CD14-positive monocyte (primary cell): ENCODE results near the gene IDI1. TPM values are rescaled to one million over a fixed set of nuclear protein-coding genes. Genes with fewer than 3 reads are reported as not detected.

ENCODE experiments used
- DNase-seq, 3 donors: peaks; one replicate each; pipeline ENCODE4 v3.0.0-alpha.2; 2011 to 2022
- H2AFZ ChIP-seq: 2 replicates; pipeline ENCODE4 v1.6.0; 2012; ENCODE audit warnings: mild to moderate bottlenecking, low read depth, low read length, inconsistent platforms; ENCODE audit not compliant: insufficient read depth, poor library complexity, severe bottlenecking
- H3K27ac ChIP-seq, 2 donors: 1 replicate in 1 of 2; 2 replicates in 1 of 2; pipeline ENCODE4 v1.5.1; 2012 to 2013; ENCODE audit warnings: low read length in 2 of 2, control low read depth in 1 of 2, inconsistent platforms in 1 of 2, low read depth in 1 of 2, mild to moderate bottlenecking in 1 of 2
- H3K27me3 ChIP-seq, 2 donors: one replicate each; pipeline versions ENCODE4 v1.6.0 to v1.6.1; 2011 to 2013; ENCODE audit warnings: low read length in 2 of 2; ENCODE audit not compliant: control insufficient read depth in 2 of 2, insufficient read depth in 2 of 2
- H3K36me3 ChIP-seq, 2 donors: replicated peaks in 1 of 2; 1 replicate in 1 of 2; 2 replicates in 1 of 2; pipeline versions ENCODE4 v1.5.1 to v1.6.1; 2012 to 2013; ENCODE audit warnings: low read length in 2 of 2, control low read depth in 1 of 2, inconsistent platforms in 1 of 2, mild to moderate bottlenecking in 1 of 2; ENCODE audit not compliant: insufficient read depth in 2 of 2, control insufficient read depth in 1 of 2
- H3K4me1 ChIP-seq, 2 donors: 1 replicate in 1 of 2; 2 replicates in 1 of 2; pipeline versions ENCODE4 v1.5.1 to v1.6.1; 2012 to 2013; ENCODE audit warnings: low read length in 2 of 2, control low read depth in 1 of 2, inconsistent platforms in 1 of 2, mild to moderate bottlenecking in 1 of 2, moderate library complexity in 1 of 2; ENCODE audit not compliant: insufficient read depth in 2 of 2, control insufficient read depth in 1 of 2
- H3K4me2 ChIP-seq: replicated peaks from 2 replicates; pipeline ENCODE3; 2012; ENCODE audit warnings: low read length, moderate library complexity, mild to moderate bottlenecking; ENCODE audit not compliant: poor library complexity, severe bottlenecking; ENCODE audit errors: extremely low read depth
- H3K4me3 ChIP-seq, 3 experiments: fragments of 200-600 bp in 1 of 3; sonication (generic) in 1 of 3; replicated peaks in 1 of 3; 1 replicate in 2 of 3; 2 replicates in 1 of 3; pipeline ENCODE4 v1.5.1; 2011 to 2013; ENCODE audit warnings: low read length in 3 of 3, mild to moderate bottlenecking in 3 of 3, control low read depth in 2 of 3, low read depth in 2 of 3, inconsistent platforms in 1 of 3, moderate library complexity in 1 of 3
- H3K79me2 ChIP-seq: 2 replicates; pipeline ENCODE4 v1.6.0; 2012; ENCODE audit warnings: mild to moderate bottlenecking, control low read depth, inconsistent platforms, low read length, moderate library complexity; ENCODE audit not compliant: insufficient read depth
- H3K9ac ChIP-seq: 2 replicates; pipeline ENCODE4 v1.6.0; 2017; ENCODE audit warnings: low read length, mild to moderate bottlenecking; ENCODE audit not compliant: insufficient read depth, poor library complexity, severe bottlenecking
- H3K9me3 ChIP-seq, 2 donors: replicated peaks in 1 of 2; 1 replicate in 1 of 2; 2 replicates in 1 of 2; pipeline versions ENCODE4 v1.5.1 to v1.6.1; 2012 to 2013; ENCODE audit warnings: low read length in 2 of 2, control low read depth in 1 of 2; ENCODE audit not compliant: control insufficient read depth in 1 of 2, insufficient read depth in 1 of 2
- H4K20me1 ChIP-seq: 2 replicates; pipeline ENCODE4 v1.6.0; 2012; ENCODE audit warnings: mild to moderate bottlenecking, low read length, control low read depth, moderate library complexity; ENCODE audit not compliant: insufficient read depth
- H3K27ac Mint-ChIP-seq, 7 donors: one replicate each; pipeline ENCODE4 v1.8.0; 2020; ENCODE audit warnings: mild to moderate bottlenecking in 7 of 7, mixed read lengths in 7 of 7, moderate library complexity in 6 of 7, inconsistent platforms in 2 of 7
- H3K27me3 Mint-ChIP-seq, 3 donors: one replicate each; pipeline ENCODE4 v1.8.0; 2021 to 2022; ENCODE audit warnings: low read depth in 3 of 3, mild to moderate bottlenecking in 3 of 3, mixed read lengths in 3 of 3, moderate library complexity in 3 of 3, inconsistent platforms in 1 of 3
- H3K36me3 Mint-ChIP-seq, 2 donors: one replicate each; pipeline ENCODE4 v1.8.0; 2020; ENCODE audit warnings: mixed read lengths in 2 of 2, inconsistent platforms in 1 of 2, mild to moderate bottlenecking in 1 of 2
- H3K4me1 Mint-ChIP-seq: one replicate; pipeline ENCODE4 v1.8.0; 2020; ENCODE audit warnings: mild to moderate bottlenecking, mixed read lengths
- H3K4me3 Mint-ChIP-seq, 2 donors: one replicate each; pipeline ENCODE4 v1.8.0; 2020; ENCODE audit warnings: mild to moderate bottlenecking in 2 of 2, mixed read lengths in 2 of 2, moderate library complexity in 1 of 2
- H3K9me3 Mint-ChIP-seq, 7 donors: one replicate each; pipeline ENCODE4 v1.8.0; 2020 to 2022; ENCODE audit warnings: mixed read lengths in 7 of 7, mild to moderate bottlenecking in 6 of 7, moderate library complexity in 6 of 7, inconsistent platforms in 2 of 7
- CTCF ChIP-seq: fragments of 200-600 bp; IDR thresholded peaks from one replicate; pipeline ENCODE4 v1.8.0; 2022; ENCODE audit warnings: antibody characterized with exemption, mild to moderate bottlenecking
- WGBS: methylation state at CpG from one replicate; pipeline ENCODE4 v1.1.5; 2013; ENCODE audit warnings: missing lambda C conversion rate; ENCODE audit not compliant: insufficient coverage; 5-methylcytosine and 5-hydroxymethylcytosine counted together
- intact Hi-C, 2 donors: fragments of 100-400 bp; cut with micrococcal nuclease; formaldehyde crosslinking; loops; one replicate each; pipeline versions ENCODE4 v1.15.0 to v1.15.1; 2023
- polyA plus RNA-seq, 3 donors: library from polyadenylated mRNA; depleted of rRNA in 1 of 3; unstranded in 2 of 3; stranded (reverse) in 1 of 3; fragments of 300-500 nt in 2 of 3; fragments of >200 nt in 1 of 3; fragmentation: Illumina TruSeq in 2 of 3; gene quantifications; 1 replicate in 2 of 3; 2 replicates in 1 of 3; pipeline ENCODE4 v1.2.3, GENCODE V29; 2012 to 2021

The IDI1 gene
- polyA plus RNA-seq, 3 donors: 35.0 to 139 (median 46.9) TPM

GRCh38 chr10:1044146-1044545 is 4.8 kb downstream of the IDI1 start:
- H3K4me3 ChIP-seq: peak overlapping the region; percentile 30 to 94 (median 78)
- Mint-ChIP-seq H3K36me3 (peaks cover 29 to 40% of the 10 kb centered on the region in 2 donors), H3K27ac (peak overlapping the region; percentile 94 to 99 (median 99)), H3K9me3 (no peaks in the 10 kb centered on the region), H3K27me3 (no peaks in the 10 kb centered on the region), H3K4me3 (peak overlapping the region; percentile 86 to 97), H3K4me1 (peaks cover 41% of the 10 kb centered on the region)
- peaks cover 53% of the 10 kb centered on the region for H3K79me2 ChIP-seq
- H3K4me1 ChIP-seq: peaks cover 37 to 56% of the 10 kb centered on the region in 2 donors
- H2AFZ ChIP-seq: peak overlapping the region; percentile 66
- peak overlapping the region; percentile 71 to 86 for H3K27ac ChIP-seq
- WGBS: 85% methylated on average over 4 of the region's 4 CpGs
- no peak overlapping the region for H3K9ac ChIP-seq
- DNase-seq: no peak
- peaks cover 30 to 36% of the 10 kb centered on the region in 2 donors for H3K36me3 ChIP-seq
- intact Hi-C loops: loop anchor here in 1 of 2 donors (5.0 kb wide), 2 partner anchors 52 to 117 kb away; no protein-coding TSS in a partner anchor
- peaks cover 11% of the 10 kb centered on the region for H4K20me1 ChIP-seq
- TF ChIP-seq CTCF: no peak
- H3K4me2 ChIP-seq: peak overlapping the region; percentile 73
- no peaks in the 10 kb centered on the region for H3K27me3 ChIP-seq
- no peaks in the 10 kb centered on the region for H3K9me3 ChIP-seq

GRCh38 chr10:1043532-1043995 is 5.4 kb downstream of the IDI1 start:
- H3K9ac ChIP-seq: peak overlapping the region; percentile 59
- H4K20me1 ChIP-seq: peaks cover 11% of the 10 kb centered on the region
- H3K9me3 ChIP-seq: no peaks in the 10 kb centered on the region
- Mint-ChIP-seq H3K27ac (peak overlapping the region; percentile 94 to 99 (median 99)), H3K4me1 (peaks cover 41% of the 10 kb centered on the region), H3K4me3 (peak overlapping the region; percentile 86 to 97), H3K9me3 (no peaks in the 10 kb centered on the region), H3K36me3 (peaks cover 30 to 40% of the 10 kb centered on the region in 2 donors), H3K27me3 (no peaks in the 10 kb centered on the region)
- H3K4me1 ChIP-seq: peaks cover 37 to 56% of the 10 kb centered on the region in 2 donors
- intact Hi-C loops: loop anchor here in 1 of 2 donors (5.0 kb wide), 2 partner anchors 51 to 116 kb away; no protein-coding TSS in a partner anchor
- TF ChIP-seq CTCF: no peak
- H3K36me3 ChIP-seq: peaks cover 32 to 40% of the 10 kb centered on the region in 2 donors
- 0% methylated on average over 9 of the region's 12 CpGs for whole genome bisulfite sequencing
- peak overlapping the region; percentile 66 for H2AFZ ChIP-seq
- no peaks in the 10 kb centered on the region for H3K27me3 ChIP-seq
- DNase-seq: peak; percentile 61 to 65 (median 63)
- peak overlapping the region; percentile 73 for H3K4me2 ChIP-seq
- peaks cover 51% of the 10 kb centered on the region for H3K79me2 ChIP-seq
- H3K4me3 ChIP-seq: peak overlapping the region; percentile 30 to 94 (median 78)
- H3K27ac ChIP-seq: peak overlapping the region; percentile 71 to 86
